Measurements from ENCODE around the gene MAN2C1. TPM values are rescaled to one million over a fixed set of nuclear protein-coding genes. Genes with fewer than 3 reads are reported as not detected.
A peak's percentile ranks its signal among the peaks of the same experiment; 100 is the strongest.

Gene MAN2C1
- total RNA-seq, 1 donor from 2014 or later: 80.8 TPM

- Histone ChIP-seq H3K9me3 (ENCODE audit: insufficient read depth, low read depth, low read length) (peaks cover 2% of the 10 kb centered on the region), H3K27me3 (ENCODE audit: insufficient read depth, low read length) (peaks cover 17% of the 10 kb centered on the region), H3K79me2 (ENCODE audit: insufficient read depth, low read length) (no peaks in the 10 kb centered on the region), H3K4me2 (ENCODE audit: low read length) (peak overlapping the region; percentile 96), H3K9ac (ENCODE audit: low read length) (peak overlapping the region; percentile 68), H3K27ac (ENCODE audit: low read depth, low read length) (no peak overlapping the region), H3K4me3 (ENCODE audit: insufficient read depth, low read depth, low read length) (peak overlapping the region; percentile 65), H3K4me1 (ENCODE audit: insufficient read depth, low read length) (peaks cover 19% of the 10 kb centered on the region), H3K36me3 (ENCODE audit: insufficient read depth, low read length) (no peaks in the 10 kb centered on the region), H4K20me1 (ENCODE audit: insufficient read depth, low read length) (no peaks in the 10 kb centered on the region), H2AFZ (ENCODE audit: low read depth, low read length) (peak overlapping the region; percentile 65)
- no peaks in the 10 kb centered on the region for H3K27me3 Mint-ChIP-seq (ENCODE audit: low read depth, unreplicated experiment)
- no peak for FAIRE-seq
- H3K9me3 Mint-ChIP-seq (ENCODE audit: unreplicated experiment): no peaks in the 10 kb centered on the region
- DNase-seq (ENCODE audit: low read depth): no peak
- TF ChIP-seq EZH2 (IDR thresholded peaks at IDR 0.05; ENCODE audit: insufficient read depth, low read length): no peak
- TF ChIP-seq, protein P1, sequence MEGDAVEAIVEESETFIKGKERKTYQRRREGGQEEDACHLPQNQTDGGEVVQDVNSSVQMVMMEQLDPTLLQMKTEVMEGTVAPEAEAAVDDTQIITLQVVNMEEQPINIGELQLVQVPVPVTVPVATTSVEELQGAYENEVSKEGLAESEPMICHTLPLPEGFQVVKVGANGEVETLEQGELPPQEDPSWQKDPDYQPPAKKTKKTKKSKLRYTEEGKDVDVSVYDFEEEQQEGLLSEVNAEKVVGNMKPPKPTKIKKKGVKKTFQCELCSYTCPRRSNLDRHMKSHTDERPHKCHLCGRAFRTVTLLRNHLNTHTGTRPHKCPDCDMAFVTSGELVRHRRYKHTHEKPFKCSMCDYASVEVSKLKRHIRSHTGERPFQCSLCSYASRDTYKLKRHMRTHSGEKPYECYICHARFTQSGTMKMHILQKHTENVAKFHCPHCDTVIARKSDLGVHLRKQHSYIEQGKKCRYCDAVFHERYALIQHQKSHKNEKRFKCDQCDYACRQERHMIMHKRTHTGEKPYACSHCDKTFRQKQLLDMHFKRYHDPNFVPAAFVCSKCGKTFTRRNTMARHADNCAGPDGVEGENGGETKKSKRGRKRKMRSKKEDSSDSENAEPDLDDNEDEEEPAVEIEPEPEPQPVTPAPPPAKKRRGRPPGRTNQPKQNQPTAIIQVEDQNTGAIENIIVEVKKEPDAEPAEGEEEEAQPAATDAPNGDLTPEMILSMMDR (IDR thresholded peaks at IDR 0.05; ENCODE audit: insufficient read depth, low read depth, low read length): no peak
- H3K36me3 Mint-ChIP-seq (ENCODE audit: low read depth, unreplicated experiment): peaks cover 8% of the 10 kb centered on the region
- H3K4me3 Mint-ChIP-seq (ENCODE audit: unreplicated experiment): peak overlapping the region; percentile 84
- H3K4me1 Mint-ChIP-seq (ENCODE audit: low read depth, unreplicated experiment): no peaks in the 10 kb centered on the region
- H3K27ac Mint-ChIP-seq (ENCODE audit: unreplicated experiment): no peak overlapping the region
Observed at GRCh38 chr15:75348034-75348561, 20.3 kb downstream of the MAN2C1 start.

DNA sequence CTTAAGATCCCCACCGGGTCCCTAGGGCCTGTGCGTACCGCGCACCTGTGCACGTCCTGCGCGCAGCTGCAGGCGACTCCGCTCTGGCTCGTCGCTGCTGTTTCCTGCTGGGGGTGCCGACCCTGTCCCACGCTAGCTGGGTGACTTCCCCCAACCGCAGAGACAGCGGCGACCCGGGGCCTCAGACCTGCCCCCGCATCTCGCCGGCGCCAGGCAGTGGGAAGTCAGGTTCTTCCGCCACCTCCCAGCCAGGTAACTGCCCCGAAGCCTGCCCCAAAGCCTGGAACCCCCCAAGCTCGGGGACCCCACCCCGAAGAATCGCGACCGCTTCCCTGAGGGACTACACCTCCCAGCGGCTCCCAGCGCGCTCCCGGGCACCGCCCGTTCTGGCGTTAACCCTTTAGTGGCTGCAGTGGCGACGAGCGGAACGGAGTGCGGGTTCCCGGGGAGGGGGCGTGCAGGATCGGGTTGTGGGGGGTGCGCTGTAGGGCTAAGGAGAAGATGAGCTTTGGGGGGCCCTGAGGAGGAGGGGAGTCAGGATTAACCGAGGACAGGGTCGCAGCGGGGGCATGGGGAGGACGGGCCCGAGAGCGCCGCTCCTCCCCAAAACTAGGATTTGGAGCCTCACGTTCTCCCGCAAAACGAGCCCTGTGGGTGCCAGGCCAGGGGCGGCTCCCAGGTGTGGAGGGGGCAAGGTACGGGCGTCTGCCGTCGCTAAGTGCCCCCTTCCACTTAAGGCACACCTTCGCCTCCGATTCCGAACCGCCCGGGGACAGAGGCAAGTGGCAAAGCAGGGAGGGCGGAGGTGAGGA is 21.0 kb downstream of the MAN2C1 start:
- Histone ChIP-seq H3K36me3 (ENCODE audit: insufficient read depth, low read length) (no peaks in the 10 kb centered on the region), H3K79me2 (ENCODE audit: insufficient read depth, low read length) (no peaks in the 10 kb centered on the region), H3K27ac (ENCODE audit: low read depth, low read length) (no peak overlapping the region), H3K9me3 (ENCODE audit: insufficient read depth, low read depth, low read length) (peaks cover 2% of the 10 kb centered on the region), H3K9ac (ENCODE audit: low read length) (peak overlapping the region; percentile 68), H3K4me3 (ENCODE audit: insufficient read depth, low read depth, low read length) (peak overlapping the region; percentile 65), H3K4me2 (ENCODE audit: low read length) (peak overlapping the region; percentile 96), H4K20me1 (ENCODE audit: insufficient read depth, low read length) (no peaks in the 10 kb centered on the region), H3K4me1 (ENCODE audit: insufficient read depth, low read length) (peaks cover 19% of the 10 kb centered on the region), H3K27me3 (ENCODE audit: insufficient read depth, low read length) (peaks cover 17% of the 10 kb centered on the region), H2AFZ (ENCODE audit: low read depth, low read length) (peak overlapping the region; percentile 65)
- Mint-ChIP-seq H3K4me1 (ENCODE audit: low read depth, unreplicated experiment) (no peaks in the 10 kb centered on the region), H3K4me3 (ENCODE audit: unreplicated experiment) (peak overlapping the region; percentile 84), H3K9me3 (ENCODE audit: unreplicated experiment) (no peaks in the 10 kb centered on the region), H3K36me3 (ENCODE audit: low read depth, unreplicated experiment) (peaks cover 8% of the 10 kb centered on the region), H3K27me3 (ENCODE audit: low read depth, unreplicated experiment) (no peaks in the 10 kb centered on the region), H3K27ac (ENCODE audit: unreplicated experiment) (no peak overlapping the region)
- no peak for FAIRE-seq
- TF ChIP-seq EZH2 (IDR thresholded peaks at IDR 0.05; ENCODE audit: insufficient read depth, low read length): peak; percentile 71
- TF ChIP-seq, protein P1 (IDR thresholded peaks at IDR 0.05; ENCODE audit: insufficient read depth, low read depth, low read length): no peak
- DNase-seq (ENCODE audit: low read depth): no peak
